SU-DHL-6 (cell line): ENCODE measurements around the gene NOD2.

Source experiments
- CTCF ChIP-seq: fragments of 200-600 bp; sonication (generic); IDR thresholded peaks from one replicate; pipeline ENCODE4 v1.5.1; 2017; ENCODE audit warnings: antibody characterized with exemption, mild to moderate bottlenecking, low read length, moderate library complexity; ENCODE audit not compliant: insufficient read depth, poor library complexity, severe bottlenecking
- EZH2phosphoT487 ChIP-seq: fragments of 200-600 bp; sonication (generic), shearing (Covaris generic); conservative IDR thresholded peaks from 2 replicates; pipeline ENCODE4 v1.6.1; 2018; ENCODE audit warnings: mild to moderate bottlenecking, antibody characterized with exemption, low read length, moderate library complexity, mixed read lengths

DNA sequence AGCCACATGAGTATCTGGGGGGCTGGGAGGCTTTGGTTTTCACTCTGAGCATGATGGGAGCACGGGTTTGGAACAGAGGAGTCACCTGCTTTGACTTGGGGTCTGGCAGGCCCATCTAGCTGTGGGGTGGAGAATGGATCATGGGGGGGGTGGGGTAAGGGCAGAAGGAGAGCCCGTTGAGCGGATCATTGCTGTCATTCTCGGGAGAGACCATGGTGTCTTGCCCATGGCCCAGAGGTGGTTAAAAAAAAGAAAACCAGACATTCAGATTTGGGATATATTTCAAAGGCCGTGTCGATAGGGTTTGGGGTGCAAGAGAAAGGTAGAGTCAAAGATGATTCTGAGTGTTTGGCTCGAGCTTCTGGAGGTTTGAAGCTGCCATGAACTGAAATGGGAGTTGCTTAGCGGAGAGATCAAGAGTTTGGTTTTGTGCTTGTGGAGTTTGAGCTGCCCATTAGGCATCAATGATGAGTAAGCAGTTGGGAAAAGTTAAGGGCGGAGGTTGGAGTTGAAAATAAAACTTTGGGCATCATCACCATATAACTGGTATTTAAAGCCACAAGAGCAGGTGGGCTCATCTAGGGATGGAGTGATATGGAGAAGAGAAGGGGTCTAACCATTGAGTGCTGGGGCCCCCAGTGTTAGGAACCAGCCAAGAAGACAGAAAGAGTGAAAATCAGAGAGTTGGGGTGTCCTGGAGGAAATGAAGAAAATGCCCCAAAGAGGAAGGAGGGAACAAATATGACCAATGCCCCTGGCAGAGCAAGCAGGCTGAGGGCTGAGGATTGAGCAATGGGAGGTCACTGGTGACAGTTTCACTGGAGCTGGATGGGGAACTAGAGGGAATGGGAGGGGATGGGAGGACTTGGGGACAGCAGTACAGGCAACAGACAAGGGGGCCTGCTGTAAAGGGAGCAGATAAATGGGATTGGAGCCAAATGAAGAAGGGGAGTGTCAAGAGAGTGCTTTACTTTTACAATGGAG lies 1.9 kb downstream of the NOD2 start:
- TF ChIP-seq CTCF (no peak), EZH2phosphoT487 (no peak)
